HuH-7.5 (cell line): ENCODE results near the gene ZCCHC18.
"Not testable (repeated sequence)": the region's sequence is repeated elsewhere in the genome, so short reads cannot be mapped to it uniquely, and the experiment has no call there.

Source experiments
- DNase-seq: peaks from one replicate; pipeline ENCODE4 v3.0.0; 2011; ENCODE audit warnings: low spot score

The ZCCHC18 gene

GRCh38 chrX:104112326-104112951 lies at the start of gene ZCCHC18:
TSS of gene ZCCHC18 (plus strand) at chrX:104112523. CDS start at chrX:104114112, 1,589 bp downstream.
- peak; percentile 23 for DNase-seq

- not testable (repeated sequence) for DNase-seq
Measured at GRCh38 chrX:104062636-104063035, 49.7 kb upstream of the ZCCHC18 start.

GRCh38 chrX:104075778-104076445 lies 36.4 kb upstream of the ZCCHC18 start, which contains the start of gene TMSB15C:
TSS of gene TMSB15C (minus strand) at chrX:104076236.
- not testable (repeated sequence) for DNase-seq

- DNase-seq: not testable (repeated sequence)
Measured at GRCh38 chrX:104077854-104078253, 34.5 kb upstream of the ZCCHC18 start.

GRCh38 chrX:104084063-104084462 lies 28.3 kb upstream of the ZCCHC18 start:
- no peak for DNase-seq

DNA sequence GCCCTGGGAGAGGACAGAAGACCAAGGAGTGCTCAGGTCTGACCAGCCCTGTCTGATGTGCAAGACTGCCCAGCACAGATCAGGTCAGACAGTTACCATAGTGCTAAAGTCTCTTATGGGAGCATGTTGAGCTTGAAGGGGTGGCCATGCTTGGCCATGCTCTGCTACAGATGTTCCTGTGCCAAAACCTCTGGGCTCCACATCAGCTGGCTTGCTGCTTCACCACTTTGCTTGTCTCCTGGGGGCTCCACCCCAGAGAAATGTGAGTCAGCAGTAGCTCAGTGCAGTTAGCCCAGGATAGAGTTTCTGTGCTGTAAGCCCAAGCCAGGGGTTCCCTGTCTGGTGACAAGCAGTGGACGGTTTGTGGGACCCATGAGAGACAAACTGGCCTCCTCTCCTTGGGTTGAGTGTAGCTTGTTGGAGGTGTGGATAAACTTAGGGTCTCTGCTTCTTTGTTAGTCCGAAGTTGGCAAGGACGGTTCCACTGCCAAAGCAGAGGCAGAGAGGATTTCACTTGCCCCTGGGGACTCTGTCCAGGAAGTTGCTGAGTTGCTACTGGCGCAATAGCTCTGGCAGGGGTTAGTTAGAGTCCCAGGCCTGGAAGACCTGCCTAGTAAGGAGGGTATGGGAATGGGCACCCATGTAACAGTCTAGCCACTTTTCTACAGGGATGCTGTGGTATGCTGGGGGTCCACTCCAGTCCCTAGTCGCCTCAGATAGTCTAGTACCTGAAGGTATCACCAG lies 27.6 kb upstream of the ZCCHC18 start:
- DNase-seq: no peak

DNA sequence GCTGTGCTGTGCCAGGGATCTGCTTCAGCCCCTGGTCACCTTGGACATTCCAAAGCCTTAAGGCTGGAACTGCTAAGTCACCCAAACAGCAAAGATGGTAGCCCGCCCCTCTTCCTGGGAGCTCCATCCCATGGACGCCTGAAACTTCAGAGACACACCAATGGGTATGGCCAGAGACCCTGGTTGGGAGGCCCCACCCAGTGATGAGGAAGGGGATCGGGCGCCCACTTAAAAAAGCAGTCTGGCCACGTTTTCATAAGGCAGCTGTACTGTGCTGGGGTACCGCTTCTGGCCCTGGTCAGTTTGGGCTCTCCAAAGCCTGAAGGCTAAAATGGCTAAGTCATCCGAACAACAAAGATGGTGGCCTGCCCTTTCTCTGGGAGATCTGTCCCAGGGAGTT lies 26.8 kb upstream of the ZCCHC18 start:
- DNase-seq: no peak

GRCh38 chrX:104085919-104086318 lies 26.4 kb upstream of the ZCCHC18 start:
- DNase-seq: no peak

DNA sequence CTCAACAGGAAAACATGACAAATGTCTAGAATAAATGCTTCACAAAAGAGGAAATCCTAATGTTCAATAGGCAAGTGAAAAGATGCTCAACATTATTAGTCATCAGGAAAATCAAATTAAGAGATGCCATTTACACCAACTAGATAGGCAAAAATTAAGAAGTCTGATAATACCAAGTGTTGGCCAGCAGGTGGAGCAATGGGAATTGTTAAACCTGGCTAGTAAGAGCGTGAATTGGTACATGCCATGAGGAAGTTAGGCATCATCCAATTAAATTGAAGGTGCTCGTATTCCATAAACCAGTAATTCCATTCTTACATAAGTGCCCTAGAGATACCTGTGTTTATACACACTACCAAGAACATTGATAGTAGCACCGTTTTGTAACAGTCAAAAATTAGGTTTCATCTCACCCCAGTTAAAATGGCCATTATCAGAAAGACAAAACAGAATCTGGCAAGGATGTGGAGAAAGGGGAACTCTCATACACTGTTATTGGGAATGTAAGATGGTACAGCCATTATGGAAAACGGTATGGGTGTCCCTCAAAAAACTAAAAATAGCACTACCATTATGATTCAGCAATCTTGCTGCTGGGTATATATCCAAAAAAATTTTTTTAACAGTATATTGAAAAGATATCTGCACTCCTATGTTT lies 14.0 kb upstream of the ZCCHC18 start:
- DNase-seq: no peak

DNA sequence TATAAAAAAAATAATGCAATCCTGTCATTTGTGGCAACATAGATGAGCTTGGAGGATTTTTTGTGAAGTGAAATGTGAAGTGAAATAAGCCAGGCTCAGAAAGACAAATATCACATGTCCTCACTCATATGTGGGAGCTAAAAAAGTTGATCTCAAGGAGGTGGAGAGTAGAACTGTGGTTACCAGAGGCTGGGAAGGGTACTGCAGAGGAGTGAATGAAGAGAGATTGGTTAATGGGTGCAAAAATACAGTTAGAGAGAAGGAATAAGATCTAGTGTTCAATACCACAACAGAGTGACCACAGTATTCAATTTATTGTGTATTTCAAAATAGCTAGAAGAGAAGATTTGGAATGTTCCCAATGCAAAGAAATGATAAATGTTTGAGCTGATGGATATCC lies 13.4 kb upstream of the ZCCHC18 start:
- no peak for DNase-seq

DNA sequence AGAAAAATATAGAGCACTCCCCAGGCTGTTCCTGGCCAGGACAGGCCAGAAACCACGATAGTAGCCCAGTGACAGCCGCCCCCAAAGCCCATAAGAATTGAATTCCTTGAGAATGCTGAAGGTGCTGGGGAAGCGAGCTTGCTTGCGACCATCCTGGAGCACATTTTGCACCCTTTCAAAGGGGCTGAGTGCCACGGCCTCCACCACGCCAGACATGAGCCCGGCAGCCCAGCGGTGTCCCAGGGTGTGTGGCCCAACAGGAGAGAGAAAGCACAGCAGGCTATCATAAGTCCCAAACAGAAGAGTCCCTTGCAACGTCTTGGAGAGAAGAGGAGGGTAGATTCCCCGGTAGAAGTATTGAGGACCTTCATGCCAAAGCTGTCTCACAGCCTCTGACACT lies 7.6 kb upstream of the ZCCHC18 start:
- DNase-seq: no peak

- DNase-seq: no peak
Measured at GRCh38 chrX:104105330-104106262, 6.7 kb upstream of the ZCCHC18 start.

DNA sequence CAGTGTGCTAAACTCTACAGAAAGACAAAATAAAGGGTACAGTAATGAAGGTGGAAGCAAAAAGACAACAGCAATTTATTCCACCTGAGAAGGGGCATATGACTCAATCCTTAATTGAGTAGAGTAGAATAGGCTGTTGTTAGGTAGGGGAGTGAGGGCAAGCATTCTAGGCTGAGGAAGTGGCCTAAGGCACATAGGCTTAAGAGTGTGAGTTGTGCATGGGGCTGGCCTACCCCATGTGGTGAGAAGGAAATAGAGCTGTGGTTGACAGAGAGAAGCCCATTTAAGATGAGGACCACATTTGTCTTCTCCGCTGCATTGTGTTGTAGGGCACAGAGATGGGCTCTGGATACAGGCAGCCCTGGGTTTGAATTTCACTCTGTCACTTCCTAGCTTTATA lies 3.4 kb upstream of the ZCCHC18 start:
- DNase-seq: no peak

GRCh38 chrX:104110491-104111240 lies 1.7 kb upstream of the ZCCHC18 start:
- not testable (repeated sequence) for DNase-seq

DNA sequence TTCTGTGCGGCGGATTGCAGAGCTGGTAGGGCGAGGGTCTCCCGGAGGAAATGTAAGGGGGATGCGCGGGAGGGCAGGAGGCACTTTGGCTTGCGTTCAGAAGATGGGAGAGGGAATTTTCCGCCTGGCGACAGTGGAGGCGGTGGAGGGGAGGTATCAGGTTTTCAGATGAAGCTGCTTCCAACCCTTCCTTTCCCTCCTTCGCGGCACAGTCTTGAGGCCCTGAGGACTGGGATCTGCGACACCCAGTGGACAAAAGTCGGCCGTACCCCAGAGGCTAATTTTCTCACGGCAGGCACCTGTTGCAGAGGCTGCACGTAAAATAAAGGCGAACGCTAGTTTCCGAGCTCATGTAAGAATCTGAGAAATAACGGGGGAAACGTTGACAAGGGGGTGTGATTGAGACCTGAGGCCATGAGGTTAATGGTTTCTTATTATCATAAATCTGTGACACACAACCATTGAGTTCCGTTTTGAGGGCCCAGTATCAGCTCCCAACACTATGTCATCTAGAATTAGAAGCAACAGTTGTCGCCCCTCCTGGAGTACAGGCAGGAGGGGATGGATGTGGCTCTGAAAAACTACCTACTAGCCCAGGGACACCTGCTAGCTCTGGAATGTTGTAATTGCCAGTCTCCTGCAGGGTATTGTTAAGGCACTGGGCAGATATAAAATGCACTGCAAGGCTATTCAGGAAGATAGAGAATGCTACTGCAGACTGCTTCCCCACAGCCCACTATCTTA lies 1.1 kb downstream of the ZCCHC18 start:
- peak; percentile 17 for DNase-seq

- no peak for DNase-seq
Measured at GRCh38 chrX:104117759-104118158, 5.4 kb downstream of the ZCCHC18 start.

GRCh38 chrX:104118765-104119164 lies 6.4 kb downstream of the ZCCHC18 start:
- DNase-seq: no peak

GRCh38 chrX:104122829-104123228 lies 10.5 kb downstream of the ZCCHC18 start:
- no peak for DNase-seq

DNA sequence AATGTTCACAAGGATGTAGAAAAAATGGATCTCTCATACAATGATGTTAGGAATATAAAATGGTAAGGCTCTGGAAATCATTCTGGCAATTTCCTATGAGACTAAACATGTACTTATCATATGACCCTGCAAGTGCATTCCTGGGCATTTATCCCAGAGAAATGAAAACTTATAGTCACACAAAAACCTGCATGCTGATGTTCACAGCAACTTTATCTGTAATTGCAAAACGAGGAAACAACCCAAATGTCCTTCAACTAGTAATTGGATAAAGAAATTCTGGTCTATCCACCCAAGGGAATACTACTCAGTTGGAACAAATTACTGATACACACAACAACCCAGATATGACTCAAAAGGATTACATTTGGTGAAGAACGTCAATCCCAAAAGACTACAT lies 14.5 kb downstream of the ZCCHC18 start:
- DNase-seq: no peak

DNA sequence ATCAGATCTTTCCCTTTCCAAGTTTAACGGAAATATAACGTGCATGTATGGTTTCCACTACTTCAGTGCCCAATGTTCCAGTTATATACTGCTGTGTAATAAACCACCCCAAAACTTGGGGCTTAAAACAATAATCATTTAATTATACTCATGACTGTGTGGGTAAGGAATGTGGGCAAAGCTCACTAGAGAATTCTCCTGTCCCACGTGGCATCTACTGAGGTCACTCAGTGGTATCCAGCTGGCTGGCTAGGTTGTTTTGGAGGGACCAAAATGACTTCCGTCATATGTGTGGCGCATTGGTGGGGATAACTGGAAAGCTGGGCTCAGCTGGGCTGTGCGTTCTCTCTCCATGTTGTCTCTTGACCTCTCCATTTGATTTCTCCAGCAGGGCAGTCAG lies 18.5 kb downstream of the ZCCHC18 start:
- no peak for DNase-seq
